Suprapubic skin (tissue), 4 donors: Measurements from ENCODE around the gene SPIRE1.

Source experiments
- CTCF ChIP-seq, 2 donors: fragments of 200-600 bp in 1 of 2; fragments of 450-650 bp in 1 of 2; sonication (generic) in 1 of 2; IDR thresholded peaks; one replicate each; pipeline ENCODE4 v1.5.1; 2016 to 2019; ENCODE audit warnings: antibody characterized with exemption in 2 of 2, mild to moderate bottlenecking in 1 of 2, moderate library complexity in 1 of 2
- POLR2A ChIP-seq, 2 donors: fragments of 450-650 bp; IDR thresholded peaks; one replicate each; pipeline ENCODE4 v1.6.1; 2017; ENCODE audit warnings: antibody characterized with exemption in 2 of 2, mild to moderate bottlenecking in 2 of 2, moderate library complexity in 2 of 2
- POLR2AphosphoS5 ChIP-seq, 3 donors: sonication (generic); formaldehyde crosslinking; IDR thresholded peaks; one replicate each; pipeline ENCODE4 v1.6.1; 2017; ENCODE audit warnings: antibody characterized with exemption in 3 of 3

GRCh38 chr18:12593866-12594265 lies 64.0 kb downstream of the SPIRE1 start:
- TF ChIP-seq POLR2A (IDR thresholded peaks at IDR 0.05) (no peak), CTCF (IDR thresholded peaks at IDR 0.05) (no peak), POLR2AphosphoS5 (IDR thresholded peaks at IDR 0.05) (no peak)
